GM18517 (cell line): ENCODE measurements around the gene REXO5.
A peak's percentile ranks its signal among the peaks of the same experiment; 100 is the strongest.
"Not testable (repeated sequence)": the region's sequence is repeated elsewhere in the genome, so short reads cannot be mapped to it uniquely, and the experiment has no call there.

Experiments
- ATAC-seq: cut with Tn5 transposase; IDR thresholded peaks from one replicate; pipeline ENCODE4 v1.9.1; 2021; ENCODE audit warnings: mild to moderate bottlenecking, moderate library complexity; ENCODE audit not compliant: unreplicated experiment

The REXO5 gene, protein sequence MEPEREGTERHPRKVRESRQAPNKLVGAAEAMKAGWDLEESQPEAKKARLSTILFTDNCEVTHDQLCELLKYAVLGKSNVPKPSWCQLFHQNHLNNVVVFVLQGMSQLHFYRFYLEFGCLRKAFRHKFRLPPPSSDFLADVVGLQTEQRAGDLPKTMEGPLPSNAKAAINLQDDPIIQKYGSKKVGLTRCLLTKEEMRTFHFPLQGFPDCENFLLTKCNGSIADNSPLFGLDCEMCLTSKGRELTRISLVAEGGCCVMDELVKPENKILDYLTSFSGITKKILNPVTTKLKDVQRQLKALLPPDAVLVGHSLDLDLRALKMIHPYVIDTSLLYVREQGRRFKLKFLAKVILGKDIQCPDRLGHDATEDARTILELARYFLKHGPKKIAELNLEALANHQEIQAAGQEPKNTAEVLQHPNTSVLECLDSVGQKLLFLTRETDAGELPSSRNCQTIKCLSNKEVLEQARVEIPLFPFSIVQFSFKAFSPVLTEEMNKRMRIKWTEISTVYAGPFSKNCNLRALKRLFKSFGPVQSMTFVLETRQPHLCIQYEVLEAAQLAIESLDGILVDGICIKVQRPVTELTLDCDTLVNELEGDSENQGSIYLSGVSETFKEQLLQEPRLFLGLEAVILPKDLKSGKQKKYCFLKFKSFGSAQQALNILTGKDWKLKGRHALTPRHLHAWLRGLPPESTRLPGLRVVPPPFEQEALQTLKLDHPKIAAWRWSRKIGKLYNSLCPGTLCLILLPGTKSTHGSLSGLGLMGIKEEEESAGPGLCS

DNA sequence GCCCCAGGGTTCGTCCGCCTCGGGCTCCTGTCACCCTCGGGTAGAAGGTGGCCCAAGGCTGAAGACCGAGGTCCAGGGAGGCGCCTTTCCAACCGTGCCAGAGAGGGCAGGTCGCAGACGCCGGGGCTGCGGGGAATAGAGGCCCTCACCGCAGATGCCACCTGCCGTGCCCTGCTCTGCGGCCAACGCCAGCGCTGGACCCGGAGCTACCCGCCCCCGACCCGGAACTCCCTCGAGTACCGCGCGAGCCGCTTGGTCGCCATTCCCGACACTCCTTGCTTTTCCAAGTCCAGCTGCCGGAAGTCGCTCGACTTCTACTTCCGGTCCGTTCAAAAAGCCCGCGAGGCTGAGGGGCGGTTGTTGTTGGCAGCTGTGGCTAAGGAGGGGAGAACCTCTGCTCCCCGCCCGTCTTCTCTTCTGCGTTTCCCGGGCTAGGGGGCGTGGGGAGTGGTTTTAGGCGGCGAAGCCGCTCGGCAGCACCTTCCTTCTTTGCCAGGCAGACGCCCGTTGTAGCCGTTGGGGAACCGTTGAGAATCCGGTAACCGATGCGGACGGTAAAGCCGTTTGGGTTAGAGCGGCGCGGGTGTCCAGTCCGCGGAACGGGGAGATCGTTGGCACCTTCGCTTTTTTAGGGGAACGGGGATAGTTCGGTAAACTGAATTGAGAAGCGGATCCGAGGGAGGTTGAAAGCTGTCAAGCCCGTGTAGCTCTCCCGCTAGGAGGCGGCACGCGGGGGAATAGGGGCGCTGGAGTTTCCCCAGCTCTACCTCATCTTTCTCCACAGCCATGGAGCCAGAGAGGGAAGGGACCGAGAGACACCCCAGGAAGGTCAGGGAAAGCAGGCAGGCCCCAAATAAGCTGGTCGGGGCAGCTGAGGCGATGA is at the start of gene REXO5, which contains the start of gene ERI2:
Gene REXO5, plus strand, starts transcription at position 360 of the 883 bp plus-strand sequence. Its CDS starts 427 bp downstream, at position 787.
Gene ERI2, minus strand, starts transcription at position 305 of the 883 bp plus-strand sequence. Its CDS starts 42 bp downstream, at position 263.
- peak; percentile 72 for ATAC-seq

DNA sequence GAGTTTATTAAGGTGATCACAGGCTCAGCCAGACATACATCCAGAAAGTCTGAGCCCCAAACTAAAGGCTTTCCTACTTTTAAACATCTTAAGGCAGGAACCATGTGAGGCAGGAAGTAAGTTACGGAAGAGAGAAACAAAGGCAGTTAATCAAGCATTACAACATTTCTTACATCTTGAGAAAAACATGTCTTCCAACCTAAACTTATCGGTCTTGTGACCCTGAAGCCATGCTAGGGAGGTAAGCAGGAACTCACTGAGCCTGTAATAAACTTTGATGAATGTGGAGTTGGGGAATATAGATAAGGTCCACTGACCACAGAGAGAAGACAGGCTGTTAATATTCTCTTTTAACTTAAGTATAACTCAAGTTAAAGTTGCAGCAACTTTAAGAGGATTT is 46.0 kb upstream of the REXO5 start:
- ATAC-seq, result no peak

DNA sequence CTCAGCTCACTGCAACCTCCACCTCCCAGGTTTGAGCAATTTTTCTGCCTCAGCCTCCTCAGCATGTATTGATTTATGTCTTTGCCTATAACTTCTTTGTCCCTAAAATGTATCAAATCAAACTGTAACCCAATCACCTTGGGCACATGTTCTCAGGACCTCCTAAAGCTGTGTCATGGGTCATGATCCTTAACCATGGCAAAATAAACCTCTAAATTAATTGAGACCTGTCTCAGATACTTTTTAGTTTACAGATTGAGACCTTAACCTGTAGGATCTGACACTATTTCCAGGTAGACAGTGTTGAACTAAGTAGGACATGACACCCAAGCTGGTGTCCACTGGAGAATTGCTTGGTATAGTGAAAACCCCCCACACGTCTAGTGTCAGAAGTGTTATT is 45.2 kb upstream of the REXO5 start:
- no peak for ATAC-seq

DNA sequence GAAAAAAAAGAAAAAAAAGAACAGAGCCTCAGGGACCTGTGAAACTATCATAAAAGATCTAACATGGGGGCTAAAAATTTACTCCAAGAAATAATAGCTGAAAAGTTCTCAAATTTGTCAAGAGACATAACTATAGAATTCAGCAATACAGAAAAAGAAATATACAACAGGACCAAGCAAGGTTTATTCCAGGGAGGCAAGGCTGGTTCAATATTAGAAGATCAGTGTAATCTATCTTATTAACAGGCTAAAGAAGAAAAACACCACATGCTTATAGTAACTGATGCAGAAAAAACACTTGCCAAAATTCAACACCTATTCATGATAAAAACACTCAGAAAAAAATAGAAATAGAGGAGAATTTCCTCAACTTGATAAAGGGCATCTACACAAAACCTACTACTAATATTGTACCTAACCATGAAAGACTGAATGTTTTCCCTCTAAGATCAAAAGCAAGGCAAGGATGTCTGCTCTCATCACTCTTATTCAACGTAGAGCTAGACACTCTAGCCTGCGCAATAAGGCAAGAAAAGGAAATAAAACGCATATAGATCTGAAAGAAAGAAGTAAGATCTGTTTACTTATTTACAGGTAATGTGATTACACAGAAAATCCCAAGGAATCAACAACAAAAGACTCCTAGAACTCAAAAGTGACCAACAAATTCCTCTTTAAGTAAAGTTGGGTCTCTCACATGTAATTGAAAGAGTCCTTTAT is 43.8 kb upstream of the REXO5 start:
- no peak for ATAC-seq

DNA sequence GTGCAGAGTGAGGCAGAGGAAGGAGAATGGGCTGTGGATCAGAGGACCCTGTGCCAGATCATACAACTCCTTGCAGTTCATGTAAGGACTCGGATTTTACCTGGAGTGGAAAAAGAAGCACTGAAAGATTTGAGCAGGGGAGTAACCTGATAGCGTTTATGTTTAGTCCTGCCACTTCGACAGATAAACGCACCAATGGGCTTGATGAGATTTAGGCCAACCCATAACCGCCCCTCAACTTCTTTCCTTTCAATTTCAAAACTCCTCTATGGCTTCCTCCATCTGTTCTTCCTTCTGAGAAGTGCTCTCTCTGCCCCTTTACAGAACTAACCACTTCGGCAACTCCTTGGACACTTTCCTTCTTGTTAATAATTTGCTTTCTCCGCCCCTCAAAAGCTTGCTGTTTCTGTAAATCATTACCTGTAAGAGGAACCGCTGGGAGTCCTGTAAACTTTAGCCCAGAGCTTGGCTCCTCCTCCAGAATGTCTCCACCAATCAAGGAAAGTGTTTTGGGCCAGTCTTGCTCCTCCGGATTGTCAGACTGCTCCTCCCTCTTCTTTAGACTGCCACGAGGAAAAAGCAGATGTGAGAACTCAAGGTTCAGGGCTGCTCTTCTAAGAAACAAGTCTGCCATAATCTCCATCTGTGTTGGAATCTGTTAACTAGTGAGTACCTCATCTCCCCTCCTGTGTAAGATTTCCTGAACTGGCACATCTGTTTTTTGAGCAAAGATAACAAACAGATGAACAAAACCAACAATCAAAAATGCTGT is 42.7 kb upstream of the REXO5 start, which contains the start of gene ACSM3:
Gene ACSM3, plus strand, starts transcription at position 554 of the 772 bp plus-strand sequence. CDS start 6,021 bp downstream, outside the sequence.
- peak; percentile 97 for ATAC-seq

DNA sequence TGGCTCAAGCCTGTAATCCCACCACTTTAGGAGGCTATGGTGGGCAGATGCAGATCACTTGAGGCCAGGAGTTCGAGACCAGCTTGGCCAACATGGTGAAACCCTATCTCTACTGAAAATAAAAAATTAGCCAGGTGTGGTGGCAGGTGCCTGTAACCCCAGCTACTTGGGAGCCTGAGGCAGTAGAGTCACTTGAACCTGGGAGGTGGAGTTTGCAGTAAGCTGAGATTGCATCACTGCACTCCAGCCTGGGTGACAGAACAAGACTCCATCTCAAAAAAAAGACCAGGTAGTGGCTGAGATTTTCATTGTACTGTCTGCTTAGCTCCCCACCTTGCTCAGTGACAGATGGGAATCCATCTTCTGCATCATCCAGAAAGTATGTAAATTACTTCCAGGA is 41.9 kb upstream of the REXO5 start:
- ATAC-seq, result not testable (repeated sequence)

DNA sequence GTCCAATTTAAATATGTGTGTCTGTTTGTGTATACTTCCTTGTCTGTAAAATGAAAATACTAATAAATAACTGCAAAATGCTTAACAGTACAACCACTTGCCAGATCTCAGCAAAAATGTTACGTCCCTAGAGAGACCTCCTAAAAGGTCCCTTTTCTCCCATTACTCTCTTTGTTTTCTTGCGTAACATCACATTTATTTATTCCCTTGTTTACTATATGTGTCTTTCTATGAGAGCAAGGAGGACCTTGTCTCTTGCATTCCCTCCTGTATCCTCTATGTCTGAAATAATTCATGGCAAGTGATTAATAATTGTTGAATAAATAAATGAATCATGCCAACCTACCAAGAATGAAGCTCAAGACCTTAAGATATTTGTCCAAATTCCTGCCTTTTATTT is 40.6 kb upstream of the REXO5 start:
- no peak for ATAC-seq

DNA sequence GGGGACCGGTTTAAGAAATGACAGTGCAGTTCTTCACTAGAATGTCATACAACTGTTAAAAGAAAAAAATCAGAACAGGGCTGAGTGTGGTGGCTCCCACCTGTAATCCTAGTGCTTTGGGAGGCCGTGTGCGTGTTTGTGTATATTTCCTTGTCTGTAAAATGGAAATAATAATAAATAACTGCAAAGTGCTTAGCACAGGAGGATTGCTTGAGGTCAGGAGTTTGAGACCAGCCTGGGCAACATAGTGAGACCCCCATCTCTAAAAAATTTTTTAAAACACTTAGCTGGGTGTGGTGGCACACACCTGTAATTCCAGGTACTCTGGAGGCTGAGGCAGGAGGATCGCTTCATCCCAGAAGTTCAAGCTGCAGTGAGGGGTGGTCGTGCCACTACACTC is 40.0 kb upstream of the REXO5 start:
- no peak for ATAC-seq

DNA sequence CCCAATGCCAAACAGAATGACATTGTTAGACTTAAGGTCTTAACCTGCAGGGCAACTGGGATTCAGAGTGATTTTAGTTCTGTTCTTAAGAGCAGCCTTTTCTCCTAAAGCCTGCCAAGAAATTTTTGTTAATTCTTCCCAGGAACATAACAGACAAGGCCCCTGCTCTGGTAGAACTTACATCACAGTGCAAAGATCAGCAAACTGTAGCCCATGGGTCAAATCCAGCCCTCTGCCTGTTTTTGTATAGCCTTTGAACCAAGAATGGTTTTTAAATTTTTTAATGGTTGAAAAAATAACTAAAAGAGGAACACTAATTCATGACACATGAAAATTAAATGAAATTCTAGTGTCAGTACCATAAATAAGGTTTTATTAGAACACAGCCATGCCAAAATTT is 38.8 kb upstream of the REXO5 start:
- ATAC-seq, result no peak

DNA sequence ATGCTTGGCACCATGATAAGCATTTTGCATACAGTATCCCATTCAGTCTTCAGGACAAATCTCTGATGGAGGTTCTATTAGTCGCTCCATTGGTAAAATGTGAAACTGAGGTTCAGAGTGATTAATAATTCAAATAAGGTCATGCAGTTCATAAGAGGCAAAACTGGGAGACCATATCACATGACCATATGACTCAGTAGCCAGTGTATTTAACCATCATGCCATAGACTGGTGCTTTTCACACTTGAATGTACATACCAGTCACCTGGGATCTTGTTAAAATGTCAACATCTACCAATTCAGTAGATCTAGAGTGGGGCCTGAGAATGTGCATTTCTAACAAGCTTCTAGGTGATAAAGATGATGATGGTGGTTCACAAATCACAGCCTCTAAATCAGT is 38.2 kb upstream of the REXO5 start:
- no peak for ATAC-seq

DNA sequence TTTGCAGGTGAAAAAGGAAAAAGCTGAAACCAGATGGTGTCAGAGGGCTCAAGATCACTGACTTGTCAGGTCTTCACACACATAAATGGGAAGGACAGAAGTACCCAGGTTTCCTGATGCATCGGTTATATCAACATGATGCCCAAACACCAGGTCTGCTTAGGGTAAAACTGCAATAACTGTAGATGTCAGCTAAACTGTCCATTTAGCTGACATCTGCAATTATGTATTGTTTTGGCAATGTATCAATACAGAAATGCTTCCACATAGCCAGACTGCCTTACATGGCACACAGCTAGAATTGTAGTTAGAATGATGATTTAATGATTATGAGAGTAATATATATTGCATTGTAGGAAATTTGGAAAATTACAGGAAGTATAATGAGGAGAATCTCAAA is 37.5 kb upstream of the REXO5 start:
- ATAC-seq, result no peak

DNA sequence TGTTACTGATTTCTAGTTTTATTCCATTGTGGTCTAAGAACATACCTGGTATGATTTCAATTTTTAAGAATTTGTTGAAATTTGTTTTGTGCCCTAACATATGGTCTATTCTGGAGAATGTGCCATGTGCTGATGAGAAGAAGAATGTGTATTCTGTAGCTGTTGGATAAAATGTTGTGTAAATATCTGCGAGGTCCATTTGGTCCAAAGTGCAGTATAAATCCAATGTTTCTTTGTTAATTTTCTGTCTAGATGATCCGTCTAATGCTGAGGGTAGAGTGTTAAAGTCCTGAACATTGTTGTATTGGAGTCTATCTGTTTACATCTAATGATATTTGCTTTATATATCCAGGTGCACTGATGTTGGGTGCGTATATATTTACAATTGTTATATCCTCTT is 32.6 kb upstream of the REXO5 start:
- no peak for ATAC-seq

DNA sequence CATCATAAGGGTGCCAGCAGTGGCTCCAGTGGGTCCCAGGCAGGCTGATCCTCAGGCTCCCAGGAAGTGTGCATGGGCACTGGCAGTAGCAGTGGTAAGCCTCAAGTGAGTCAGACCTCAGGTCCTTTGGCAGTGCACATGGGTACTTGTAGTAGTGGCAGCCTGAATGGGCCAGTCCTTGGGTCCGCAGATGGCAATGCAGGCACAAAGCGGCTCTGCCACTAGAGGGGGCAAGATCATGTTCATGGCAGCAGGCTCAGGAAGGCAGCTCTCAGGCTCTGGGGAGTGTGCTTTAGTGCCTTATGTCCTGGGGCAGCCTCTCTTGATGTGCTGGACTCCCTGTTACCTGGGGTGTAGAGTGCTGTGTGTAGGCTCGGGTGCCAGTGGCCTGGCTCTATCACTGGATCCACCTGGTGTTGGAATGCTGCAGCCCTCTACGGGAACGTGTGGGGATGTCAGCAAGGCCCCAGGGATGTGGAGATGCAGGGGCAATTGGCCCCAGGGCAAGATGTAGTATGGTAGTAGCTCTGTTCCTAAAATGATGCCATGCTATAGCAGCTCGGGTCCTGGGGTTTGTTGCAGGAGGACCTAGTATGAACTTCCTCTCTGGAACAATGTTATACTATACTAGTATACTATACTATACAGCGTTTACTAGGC is 31.5 kb upstream of the REXO5 start:
- ATAC-seq, result no peak

DNA sequence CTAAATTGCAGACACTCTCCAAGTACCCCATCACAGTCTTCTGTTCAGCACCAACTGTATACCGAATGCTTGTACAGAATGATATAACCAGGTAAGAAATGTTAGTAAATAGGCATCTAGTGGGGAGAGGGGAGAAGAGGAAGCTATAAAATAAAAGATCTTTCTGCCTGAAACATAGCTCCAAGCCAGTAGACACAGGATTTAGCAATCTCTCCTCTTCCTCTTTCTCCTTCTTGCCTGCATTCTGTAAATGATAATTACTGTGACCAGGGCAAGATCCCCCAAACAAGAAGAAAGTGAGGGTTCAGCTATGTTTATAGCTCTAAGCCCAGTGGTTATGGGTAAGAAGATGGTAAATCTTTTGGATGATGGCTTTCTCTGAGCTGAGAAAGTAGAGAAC is 24.6 kb upstream of the REXO5 start:
- no peak for ATAC-seq

DNA sequence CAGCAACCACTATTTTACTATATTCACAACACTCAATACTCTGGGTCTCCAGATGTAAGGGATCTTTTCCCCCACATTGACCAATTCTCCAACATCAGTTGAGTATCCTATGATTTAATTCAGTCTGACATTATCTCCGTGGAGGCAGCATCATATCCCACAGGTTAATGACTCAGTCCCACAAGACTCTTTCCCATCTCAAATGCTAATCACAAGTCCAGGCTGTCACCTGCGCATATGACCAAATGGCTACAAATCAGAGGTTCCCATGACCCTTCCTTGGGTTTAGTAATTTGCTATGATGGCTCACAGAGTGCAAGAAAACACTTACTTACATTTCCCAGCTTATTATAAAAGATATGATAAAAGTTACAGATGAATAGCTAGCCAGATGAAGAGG is 23.9 kb upstream of the REXO5 start:
- no peak for ATAC-seq

DNA sequence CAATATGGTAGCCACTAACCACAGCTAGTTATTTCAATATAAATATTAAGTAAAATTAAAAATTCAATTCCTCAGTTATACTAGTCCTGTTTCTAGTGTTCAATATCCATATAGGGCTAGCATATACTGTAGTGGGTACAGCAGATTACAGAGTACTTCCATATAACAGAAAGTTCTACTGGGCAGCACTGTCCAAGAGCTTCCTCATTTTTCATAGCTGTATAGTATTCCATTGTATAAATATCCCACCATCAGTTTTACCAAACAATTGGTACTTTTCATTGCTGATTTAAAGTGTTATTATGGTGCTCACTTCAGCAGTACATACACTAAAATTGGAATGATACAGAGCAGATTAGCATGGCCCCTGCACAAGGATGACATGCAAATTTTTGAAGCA is 22.1 kb upstream of the REXO5 start:
- ATAC-seq, result no peak

DNA sequence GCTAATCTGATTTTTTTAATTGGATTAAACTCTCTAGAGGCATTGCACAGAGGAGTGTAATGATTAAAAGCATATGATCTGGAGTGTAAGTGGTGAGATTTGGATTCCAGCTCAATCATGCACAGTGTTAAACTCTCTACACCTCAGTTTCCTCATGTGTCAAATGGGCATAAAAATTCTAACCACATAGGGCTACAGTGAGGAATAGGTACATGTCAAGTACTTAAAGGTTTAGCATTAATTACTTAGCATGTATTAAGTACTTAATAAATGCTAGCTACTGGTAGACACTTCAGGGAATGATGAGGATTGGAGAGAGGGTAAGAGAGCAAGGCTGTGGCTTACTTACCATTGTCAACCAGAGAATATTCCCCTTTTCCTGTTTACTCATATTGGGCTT is 17.2 kb upstream of the REXO5 start:
- ATAC-seq, result no peak

DNA sequence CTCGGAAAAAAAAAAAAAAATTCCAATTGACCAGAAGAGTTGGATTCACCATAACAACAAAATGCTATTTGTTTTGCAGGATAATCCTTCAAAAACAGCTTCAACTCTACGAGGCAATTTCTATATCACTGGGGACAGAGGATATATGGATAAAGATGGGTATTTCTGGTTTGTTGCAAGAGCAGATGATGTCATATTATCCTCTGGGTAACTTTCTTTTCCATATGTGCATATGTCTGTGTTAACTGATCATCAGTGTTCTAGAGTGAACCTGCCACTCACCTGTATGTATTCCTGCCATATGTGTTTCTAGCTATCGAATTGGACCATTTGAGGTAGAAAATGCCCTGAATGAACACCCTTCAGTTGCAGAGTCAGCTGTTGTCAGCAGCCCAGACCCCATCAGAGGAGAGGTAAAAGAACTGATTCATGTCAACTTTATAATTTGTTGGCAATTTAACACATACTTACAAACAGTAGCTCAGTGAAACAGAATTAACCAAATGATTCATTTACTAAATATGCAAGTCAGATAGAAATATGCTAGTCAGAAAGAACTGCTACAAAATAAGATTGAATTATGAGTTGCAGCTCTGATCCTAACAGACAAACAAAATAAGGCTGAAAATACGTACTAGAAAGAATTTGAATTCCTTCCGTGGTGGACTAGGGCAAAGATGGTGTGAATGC is 14.3 kb upstream of the REXO5 start:
- no peak for ATAC-seq
